ENCODE results near the gene ASTL.

GRCh38 chr2:96103187-96103601 lies 35.1 kb downstream of the ASTL start:
- TF ChIP-seq CTCF (IDR thresholded peaks at IDR 0.05) (no peak), POLR2AphosphoS5 (IDR thresholded peaks at IDR 0.05) (no peak)
